Parathyroid adenoma (tissue), 2 donors: ENCODE data around the gene EPM2A.

ENCODE experiments used
- H2AFZ ChIP-seq: fragments of 300-600 bp; sonication (generic); one replicate; pipeline ENCODE4 v1.7.0; 2017; ENCODE audit warnings: antibody characterized with exemption, mild to moderate bottlenecking
- H3K27ac ChIP-seq: fragments of 300-600 bp; sonication (generic); one replicate; pipeline ENCODE4 v1.7.0; 2017
- H3K27me3 ChIP-seq: fragments of 300-600 bp; sonication (generic); one replicate; pipeline ENCODE4 v1.7.0; 2017; ENCODE audit warnings: low read length; ENCODE audit not compliant: control insufficient read depth, insufficient read depth
- H3K36me3 ChIP-seq: fragments of 300-600 bp; sonication (generic); one replicate; pipeline ENCODE4 v1.7.0; 2017; ENCODE audit warnings: low read length; ENCODE audit not compliant: control insufficient read depth, insufficient read depth
- H3K4me1 ChIP-seq: fragments of 300-600 bp; sonication (generic); one replicate; pipeline ENCODE4 v1.7.0; 2017; ENCODE audit warnings: control low read depth
- H3K4me2 ChIP-seq: fragments of 300-600 bp; sonication (generic); one replicate; pipeline ENCODE4 v1.7.0; 2017; ENCODE audit warnings: low read length
- H3K4me3 ChIP-seq: fragments of 300-600 bp; sonication (generic); one replicate; pipeline ENCODE4 v1.7.0; 2017; ENCODE audit warnings: low read depth, low read length
- H3K79me2 ChIP-seq: fragments of 300-600 bp; sonication (generic); one replicate; pipeline ENCODE4 v1.7.0; 2017; ENCODE audit warnings: control low read depth
- H3K9ac ChIP-seq: fragments of 300-600 bp; sonication (generic); one replicate; pipeline ENCODE4 v1.7.0; 2017; ENCODE audit warnings: mild to moderate bottlenecking
- H3K9me3 ChIP-seq: fragments of 300-600 bp; sonication (generic); one replicate; pipeline ENCODE4 v1.7.0; 2017; ENCODE audit warnings: low read length; ENCODE audit not compliant: control insufficient read depth
- CTCF ChIP-seq: fragments of 300-600 bp; sonication (generic); IDR thresholded peaks from one replicate; pipeline ENCODE4 v1.7.0; 2017; ENCODE audit warnings: antibody characterized with exemption, mild to moderate bottlenecking
- donor health status: primary hyperparathyroidism.

The EPM2A gene

GRCh38 chr6:145694083-145694737 is 41.1 kb downstream of the EPM2A start:
- H3K36me3 ChIP-seq: no peaks in the 10 kb centered on the region
- H3K9ac ChIP-seq: no peak overlapping the region
- no peaks in the 10 kb centered on the region for H3K79me2 ChIP-seq
- H3K4me3 ChIP-seq: no peak overlapping the region
- no peaks in the 10 kb centered on the region for H3K9me3 ChIP-seq
- H3K27me3 ChIP-seq: no peaks in the 10 kb centered on the region
- no peak for TF ChIP-seq CTCF
- no peaks in the 10 kb centered on the region for H3K4me1 ChIP-seq
- no peak overlapping the region for H3K27ac ChIP-seq
- H3K4me2 ChIP-seq: no peak overlapping the region
- no peak overlapping the region for H2AFZ ChIP-seq

- H2AFZ ChIP-seq: no peak overlapping the region
- no peaks in the 10 kb centered on the region for H3K36me3 ChIP-seq
- no peak overlapping the region for H3K4me2 ChIP-seq
- no peaks in the 10 kb centered on the region for H3K79me2 ChIP-seq
- no peak for TF ChIP-seq CTCF
- H3K4me3 ChIP-seq: no peak overlapping the region
- H3K9me3 ChIP-seq: no peaks in the 10 kb centered on the region
- H3K9ac ChIP-seq: no peak overlapping the region
- no peaks in the 10 kb centered on the region for H3K27me3 ChIP-seq
- no peak overlapping the region for H3K27ac ChIP-seq
- no peaks in the 10 kb centered on the region for H3K4me1 ChIP-seq
Measured at GRCh38 chr6:145690969-145691368, 44.4 kb downstream of the EPM2A start.

GRCh38 chr6:145689529-145689928 is 45.8 kb downstream of the EPM2A start:
- TF ChIP-seq CTCF: no peak
- H3K36me3 ChIP-seq: no peaks in the 10 kb centered on the region
- no peaks in the 10 kb centered on the region for H3K27me3 ChIP-seq

GRCh38 chr6:145688493-145688905 is 46.8 kb downstream of the EPM2A start:
- no peak for TF ChIP-seq CTCF
- Histone ChIP-seq H3K9ac (no peak overlapping the region), H3K27me3 (no peaks in the 10 kb centered on the region), H3K4me1 (no peaks in the 10 kb centered on the region), H3K9me3 (no peaks in the 10 kb centered on the region), H3K79me2 (no peaks in the 10 kb centered on the region), H3K27ac (no peak overlapping the region), H2AFZ (no peak overlapping the region), H3K36me3 (no peaks in the 10 kb centered on the region), H3K4me2 (no peak overlapping the region), H3K4me3 (no peak overlapping the region)

More at GRCh38 chr6:145689529-145689928, 45.8 kb downstream of the EPM2A start:
- Histone ChIP-seq H3K79me2 (no peaks in the 10 kb centered on the region), H3K4me2 (no peak overlapping the region), H2AFZ (no peak overlapping the region), H3K4me3 (no peak overlapping the region), H3K9ac (no peak overlapping the region), H3K9me3 (no peaks in the 10 kb centered on the region), H3K4me1 (no peaks in the 10 kb centered on the region), H3K27ac (no peak overlapping the region)

GRCh38 chr6:145685932-145686331 is 49.4 kb downstream of the EPM2A start:
- Histone ChIP-seq H3K79me2 (no peaks in the 10 kb centered on the region), H3K4me1 (no peaks in the 10 kb centered on the region), H3K4me3 (no peak overlapping the region), H3K27ac (no peak overlapping the region), H3K4me2 (no peak overlapping the region), H3K27me3 (no peaks in the 10 kb centered on the region), H3K9ac (no peak overlapping the region), H2AFZ (no peak overlapping the region), H3K36me3 (no peaks in the 10 kb centered on the region), H3K9me3 (no peaks in the 10 kb centered on the region)
- TF ChIP-seq CTCF: no peak
